Neural progenitor cell (in vitro differentiated cells): ENCODE results near the gene PRRX1. TPM values are rescaled to one million over a fixed set of nuclear protein-coding genes. Genes with fewer than 3 reads are reported as not detected.

Experiments used
- DNase-seq: peaks from one replicate; pipeline ENCODE4 v3.0.0-alpha.2; 2016; ENCODE audit warnings: low spot score
- H2AFZ ChIP-seq: fragments of 200-600 bp; sonication (generic); replicated peaks from 2 replicates; pipeline ENCODE4 v1.6.1; 2016; ENCODE audit warnings: antibody characterized with exemption
- H3F3A ChIP-seq: fragments of 200-600 bp; sonication (generic); 2 replicates; pipeline ENCODE4 v1.6.1; 2016; ENCODE audit warnings: antibody characterized with exemption, low read depth
- H3K27ac ChIP-seq: fragments of 200-600 bp; sonication (generic); 2 replicates; pipeline ENCODE4 v1.5.1; 2016; ENCODE audit warnings: mild to moderate bottlenecking
- H3K27me3 ChIP-seq: fragments of 200-600 bp; sonication (generic); 2 replicates; pipeline ENCODE4 v1.6.1; 2016; ENCODE audit warnings: mild to moderate bottlenecking, moderate library complexity
- H3K36me3 ChIP-seq: fragments of 200-600 bp; sonication (generic); 2 replicates; pipeline ENCODE4 v1.5.1; 2016
- H3K4me1 ChIP-seq: fragments of 200-600 bp; sonication (generic); 2 replicates; pipeline ENCODE4 v1.6.1; 2016; ENCODE audit warnings: mixed run types
- H3K4me2 ChIP-seq: fragments of 200-600 bp; sonication (generic); 2 replicates; pipeline ENCODE4 v1.6.1; 2016
- H3K4me3 ChIP-seq: fragments of 200-600 bp; sonication (generic); 2 replicates; pipeline ENCODE4 v1.5.1; 2016
- H3K79me2 ChIP-seq: fragments of 200-600 bp; sonication (generic); 2 replicates; pipeline ENCODE4 v1.6.1; 2016; ENCODE audit warnings: low read depth
- H3K9ac ChIP-seq: fragments of 200-600 bp; sonication (generic); 2 replicates; pipeline ENCODE4 v1.6.1; 2016
- H3K9me3 ChIP-seq: fragments of 200-600 bp; sonication (generic); 2 replicates; pipeline ENCODE4 v1.5.1; 2016; ENCODE audit warnings: low read depth
- H4K20me1 ChIP-seq: fragments of 200-600 bp; sonication (generic); 2 replicates; pipeline ENCODE4 v1.6.1; 2016; ENCODE audit warnings: low read depth
- H3K27ac Mint-ChIP-seq: 3 replicates; pipeline ENCODE4 v1.8.0; 2021; ENCODE audit warnings: mixed read lengths
- H3K27me3 Mint-ChIP-seq: 2 replicates; pipeline ENCODE4 v1.8.0; 2022; ENCODE audit warnings: low read depth, mild to moderate bottlenecking, inconsistent platforms, moderate library complexity, mixed read lengths; ENCODE audit not compliant: insufficient read depth
- H3K36me3 Mint-ChIP-seq: 3 replicates; pipeline ENCODE4 v1.8.0; 2021; ENCODE audit warnings: mixed read lengths
- H3K4me1 Mint-ChIP-seq: 3 replicates; pipeline ENCODE4 v1.8.0; 2021; ENCODE audit warnings: mixed read lengths
- H3K4me3 Mint-ChIP-seq: 3 replicates; pipeline ENCODE4 v1.8.0; 2021; ENCODE audit warnings: mild to moderate bottlenecking, moderate library complexity, mixed read lengths
- H3K9me3 Mint-ChIP-seq: 3 replicates; pipeline ENCODE4 v1.8.0; 2020; ENCODE audit warnings: mixed read lengths
- CTCF ChIP-seq: fragments of 200-600 bp; sonication (generic); IDR thresholded peaks from 2 replicates; pipeline ENCODE4 v1.5.1; 2017; ENCODE audit warnings: antibody characterized with exemption, mild to moderate bottlenecking
- EZH2 ChIP-seq: fragments of 200-600 bp; sonication (generic); IDR thresholded peaks from 2 replicates; pipeline ENCODE4 v1.6.1; 2017; ENCODE audit warnings: antibody characterized with exemption, mild to moderate bottlenecking, moderate library complexity
- EZH2phosphoT487 ChIP-seq: fragments of 200-600 bp; sonication (generic); IDR thresholded peaks from 2 replicates; pipeline ENCODE4 v1.6.1; 2017; ENCODE audit warnings: antibody characterized with exemption
- total RNA-seq: library from RNA; depleted of rRNA; stranded (reverse); fragments of >200 nt; gene quantifications from 2 replicates; pipeline ENCODE4 v1.2.3, GENCODE V29; 2015; ENCODE audit warnings: low replicate concordance

The PRRX1 gene
- total RNA-seq, 1 donor from 2014 or later, result 0.19 TPM

DNA sequence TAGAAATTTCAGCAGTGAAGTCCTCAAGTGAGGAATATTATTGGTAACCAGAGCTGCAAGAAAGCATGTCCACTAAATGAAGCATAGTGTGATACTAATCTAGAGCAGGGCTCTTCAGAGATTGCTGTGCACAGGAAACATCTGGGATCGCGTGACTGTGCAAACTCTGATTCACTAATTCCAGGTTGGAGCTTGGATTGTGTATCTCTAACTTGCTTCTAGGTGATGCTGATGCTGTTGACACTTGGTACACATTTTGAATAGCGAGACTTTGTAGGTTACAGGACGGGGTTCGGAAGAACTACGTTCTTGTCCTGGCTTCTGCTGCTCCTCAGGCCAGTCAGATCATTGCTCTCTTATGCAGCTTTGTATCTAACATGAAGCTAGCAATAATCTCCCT lies 66.5 kb downstream of the PRRX1 start:
- TF ChIP-seq CTCF, result no peak
- no peak for TF ChIP-seq EZH2
- no peak for TF ChIP-seq EZH2phosphoT487
- Histone ChIP-seq H3K36me3 (no peaks in the 10 kb centered on the region), H4K20me1 (no peaks in the 10 kb centered on the region), H3K27ac (no peak overlapping the region), H3K4me3 (no peak overlapping the region), H3K27me3 (no peaks in the 10 kb centered on the region), H3K4me2 (no peak overlapping the region), H3K9ac (no peak overlapping the region), H2AFZ (no peak overlapping the region), H3K9me3 (no peaks in the 10 kb centered on the region), H3K79me2 (no peaks in the 10 kb centered on the region), H3K4me1 (no peaks in the 10 kb centered on the region), H3F3A (no peaks in the 10 kb centered on the region)
- H3K4me1 Mint-ChIP-seq, result no peaks in the 10 kb centered on the region
- no peak overlapping the region for H3K27ac Mint-ChIP-seq
- no peaks in the 10 kb centered on the region for H3K27me3 Mint-ChIP-seq
- H3K9me3 Mint-ChIP-seq, result no peaks in the 10 kb centered on the region
- peaks cover 4% of the 10 kb centered on the region for H3K36me3 Mint-ChIP-seq
- DNase-seq, result no peak
- H3K4me3 Mint-ChIP-seq, result no peak overlapping the region

DNA sequence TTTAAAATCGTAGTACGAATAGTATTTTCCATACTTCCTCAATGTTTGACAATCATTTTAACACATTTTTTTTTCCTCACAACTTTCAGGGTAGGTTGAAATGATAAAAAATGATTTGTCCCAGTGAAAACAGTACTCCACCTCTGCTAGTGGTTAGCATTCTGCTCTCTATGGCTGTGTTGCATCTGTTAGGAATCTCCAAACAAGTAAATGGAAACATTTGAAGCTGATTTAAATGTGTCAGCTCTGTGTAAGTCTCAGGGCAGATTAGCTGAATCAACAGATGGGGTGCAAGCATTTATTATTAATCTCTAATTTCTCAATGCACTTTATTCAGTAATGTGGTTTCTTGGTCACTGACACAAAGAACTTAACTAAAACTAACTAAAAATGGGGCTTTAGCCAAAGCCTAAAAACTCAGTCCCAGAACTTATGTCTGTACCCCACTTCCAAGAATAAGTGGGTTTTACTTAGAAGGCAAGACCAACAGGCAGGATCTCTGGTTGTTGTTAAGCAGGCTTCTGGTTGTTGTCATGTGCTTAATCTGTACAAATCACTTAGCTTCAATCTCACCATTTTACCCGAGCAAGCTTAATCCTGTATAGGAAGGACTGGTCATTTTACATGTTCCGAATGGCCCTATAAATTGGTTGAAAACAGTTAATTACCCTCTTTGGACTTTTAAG lies 67.8 kb downstream of the PRRX1 start:
- Mint-ChIP-seq H3K4me1 (peaks cover 4% of the 10 kb centered on the region), H3K9me3 (no peaks in the 10 kb centered on the region), H3K36me3 (peaks cover 2% of the 10 kb centered on the region), H3K4me3 (no peak overlapping the region), H3K27ac (no peak overlapping the region), H3K27me3 (no peaks in the 10 kb centered on the region)
- H3K4me3 ChIP-seq, result no peak overlapping the region
- H3K9me3 ChIP-seq, result no peaks in the 10 kb centered on the region
- H3K4me1 ChIP-seq, result no peaks in the 10 kb centered on the region
- TF ChIP-seq EZH2, result no peak
- TF ChIP-seq EZH2phosphoT487, result no peak
- no peak for TF ChIP-seq CTCF
- no peaks in the 10 kb centered on the region for H4K20me1 ChIP-seq
- no peak for DNase-seq
- H3F3A ChIP-seq, result no peaks in the 10 kb centered on the region
- H3K79me2 ChIP-seq, result no peaks in the 10 kb centered on the region
- H3K9ac ChIP-seq, result no peak overlapping the region
- H3K4me2 ChIP-seq, result no peak overlapping the region
- no peaks in the 10 kb centered on the region for H3K36me3 ChIP-seq
- H3K27me3 ChIP-seq, result no peaks in the 10 kb centered on the region
- no peak overlapping the region for H2AFZ ChIP-seq
- H3K27ac ChIP-seq, result no peak overlapping the region

DNA sequence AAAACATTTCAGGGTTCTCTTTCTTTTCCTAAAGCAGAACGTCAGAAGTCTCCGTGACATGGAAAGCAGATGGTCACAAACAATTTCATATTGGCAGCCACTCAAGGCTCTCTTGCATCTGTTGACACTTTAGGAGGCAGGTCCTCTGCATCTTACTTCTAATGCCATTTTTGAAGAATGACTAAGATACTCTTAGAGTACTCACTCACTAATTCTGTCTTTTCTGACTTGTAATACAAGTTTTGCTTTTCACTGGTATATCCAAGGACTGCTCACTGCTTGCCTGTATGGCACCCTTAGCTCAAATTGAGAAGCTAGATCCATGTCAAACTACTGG lies 68.3 kb downstream of the PRRX1 start:
- H3K9me3 ChIP-seq, result no peaks in the 10 kb centered on the region
- H3K27me3 ChIP-seq, result no peaks in the 10 kb centered on the region
- H3K27me3 Mint-ChIP-seq, result no peaks in the 10 kb centered on the region
- H3K36me3 ChIP-seq, result no peaks in the 10 kb centered on the region
- no peaks in the 10 kb centered on the region for H3K4me1 ChIP-seq
- H3K4me3 Mint-ChIP-seq, result no peak overlapping the region
- no peaks in the 10 kb centered on the region for H4K20me1 ChIP-seq
- TF ChIP-seq CTCF (no peak), EZH2 (no peak), EZH2phosphoT487 (no peak)
- H3K4me2 ChIP-seq, result no peak overlapping the region
- peaks cover 4% of the 10 kb centered on the region for H3K4me1 Mint-ChIP-seq
- H2AFZ ChIP-seq, result no peak overlapping the region
- H3K79me2 ChIP-seq, result no peaks in the 10 kb centered on the region
- H3K4me3 ChIP-seq, result no peak overlapping the region
- H3K9ac ChIP-seq, result no peak overlapping the region
- no peak overlapping the region for H3K27ac ChIP-seq
- no peaks in the 10 kb centered on the region for H3K9me3 Mint-ChIP-seq
- no peaks in the 10 kb centered on the region for H3K36me3 Mint-ChIP-seq
- H3K27ac Mint-ChIP-seq, result no peak overlapping the region
- H3F3A ChIP-seq, result no peaks in the 10 kb centered on the region
- no peak for DNase-seq
